ENCODE data around the gene RTP1.
A peak's percentile ranks its signal among the peaks of the same experiment; 100 is the strongest.
"Not testable (repeated sequence)": the region's sequence is repeated elsewhere in the genome, so short reads cannot be mapped to it uniquely, and the experiment has no call there.

RTP1 gene

GRCh38 chr3:187198490-187198889 is 1.2 kb downstream of the RTP1 start:
- DNase-seq (ENCODE audit: low spot score): no peak

GRCh38 chr3:187199463-187200050 is 2.3 kb downstream of the RTP1 start:
- DNase-seq (ENCODE audit: low spot score): not testable (repeated sequence)

DNA sequence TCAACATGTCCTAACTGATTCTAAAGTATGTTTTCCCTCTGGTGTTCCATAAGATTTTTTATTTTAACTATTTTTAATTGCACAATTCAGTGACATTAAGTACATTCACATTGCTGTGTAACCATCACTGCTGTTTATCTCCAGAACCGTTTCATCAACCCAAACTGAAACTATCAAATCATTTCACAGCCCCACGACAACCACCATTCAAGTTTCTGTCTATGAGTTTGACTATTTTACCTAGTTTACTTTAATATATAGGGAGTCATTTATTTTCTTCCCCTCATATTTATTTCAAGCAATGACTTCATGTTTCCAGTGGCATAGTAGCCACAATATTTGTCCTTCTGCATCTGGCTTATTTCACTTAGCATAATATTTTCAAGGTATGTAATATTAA is 8.4 kb downstream of the RTP1 start:
- DNase-seq (ENCODE audit: low spot score): no peak

- DNase-seq (ENCODE audit: low spot score): no peak
Measured at GRCh38 chr3:187207062-187207461, 9.8 kb downstream of the RTP1 start.

DNA sequence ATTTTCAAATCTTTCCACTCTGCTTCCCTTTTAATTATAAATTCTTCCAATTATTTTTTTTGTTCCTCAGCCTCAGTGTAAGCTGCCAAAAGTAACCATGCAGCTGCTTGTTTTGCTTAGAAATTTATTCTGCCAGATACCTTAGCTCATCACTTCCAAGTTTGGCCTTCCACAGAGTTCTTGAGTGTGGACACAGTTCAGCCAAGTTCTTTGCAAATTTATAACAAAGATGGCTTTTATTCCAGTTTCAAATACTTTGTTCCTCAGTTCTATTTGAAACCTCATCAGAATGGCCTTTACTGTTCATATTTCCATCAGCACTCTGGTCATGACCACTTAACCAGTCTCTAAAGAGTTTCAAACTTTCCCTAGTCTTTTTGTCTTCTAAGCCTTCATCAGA is 10.3 kb downstream of the RTP1 start:
- DNase-seq (ENCODE audit: low spot score): no peak

DNA sequence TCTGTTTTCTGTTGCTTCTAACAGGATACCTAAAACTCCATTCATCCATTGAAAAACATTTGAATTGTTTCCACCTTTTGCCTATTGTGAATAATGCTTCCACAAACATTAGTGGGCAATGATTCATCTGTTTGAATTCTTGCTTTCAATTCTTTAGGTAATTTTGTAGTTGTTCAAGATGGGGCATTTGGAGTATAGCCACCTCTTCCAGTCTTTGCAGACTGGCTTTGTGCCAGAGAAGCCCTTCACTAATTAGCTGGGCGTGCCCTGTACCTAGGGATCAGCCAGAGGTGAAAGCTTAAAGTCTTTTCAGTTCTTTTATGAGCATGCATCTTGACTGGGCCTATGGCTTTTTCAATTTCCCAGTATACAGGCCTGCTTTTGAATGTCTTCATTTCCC is 10.9 kb downstream of the RTP1 start:
- DNase-seq (ENCODE audit: low spot score): no peak

DNA sequence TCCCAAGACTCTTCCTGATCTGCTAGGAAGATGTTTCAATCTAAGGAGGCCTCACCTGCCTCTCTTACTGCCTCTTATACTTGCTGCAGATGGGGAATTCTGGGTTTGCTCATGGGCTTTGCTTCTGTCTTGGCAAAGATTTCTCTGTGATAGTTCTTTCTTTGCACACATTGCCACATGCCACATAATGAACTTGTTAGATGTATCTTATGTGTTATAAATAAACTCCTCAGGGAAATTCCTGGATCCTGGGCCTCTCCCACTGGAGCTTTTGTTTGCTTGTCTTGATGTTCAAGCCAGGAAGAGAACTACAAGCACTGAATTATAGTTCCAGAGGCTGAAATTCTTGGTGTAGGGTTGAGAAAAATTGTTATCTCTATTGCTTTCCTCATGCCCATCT is 12.2 kb downstream of the RTP1 start:
- DNase-seq (ENCODE audit: low spot score): no peak

GRCh38 chr3:187210091-187210490 is 12.8 kb downstream of the RTP1 start:
- no peak for DNase-seq (ENCODE audit: low spot score)

DNA sequence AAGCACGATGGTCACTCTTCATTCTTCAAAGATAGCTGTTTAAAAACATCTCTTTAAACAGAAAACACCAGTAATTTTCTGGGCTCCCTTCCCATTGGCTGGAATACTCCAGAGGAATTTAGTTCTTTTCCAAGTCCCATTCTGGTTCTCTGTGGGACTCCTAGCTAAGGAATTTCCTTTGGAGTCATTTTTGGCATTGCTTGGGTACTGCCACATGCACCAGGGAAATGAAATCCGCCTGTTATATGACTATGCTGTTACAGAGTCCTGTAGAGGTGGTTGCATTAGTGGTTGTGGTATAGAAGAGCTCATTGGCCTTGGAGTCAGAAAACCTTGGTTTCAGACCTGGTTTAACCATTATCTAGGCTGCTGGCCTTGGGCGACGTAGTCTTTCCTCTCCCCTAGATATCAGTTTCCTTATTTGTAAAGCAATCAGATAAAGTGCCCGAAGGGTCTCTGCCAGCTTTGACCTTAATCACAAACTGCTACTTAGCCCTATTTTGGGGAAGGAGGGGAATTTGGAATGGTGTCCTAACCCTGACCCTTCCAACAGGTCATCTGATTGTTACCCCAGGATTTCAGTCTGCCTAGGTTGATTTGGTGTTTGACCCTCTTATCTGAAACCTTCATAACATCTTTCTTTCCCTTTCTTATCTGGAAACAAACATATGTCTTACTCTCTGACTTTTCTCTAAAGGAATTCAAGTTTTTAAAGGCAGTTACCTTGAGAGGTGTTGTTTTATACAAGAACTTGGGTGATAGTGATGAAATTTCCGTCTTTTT is 13.4 kb downstream of the RTP1 start:
- no peak for DNase-seq (ENCODE audit: low spot score)

- no peak for DNase-seq (ENCODE audit: low spot score)
Measured at GRCh38 chr3:187211532-187212195, 14.4 kb downstream of the RTP1 start.

DNA sequence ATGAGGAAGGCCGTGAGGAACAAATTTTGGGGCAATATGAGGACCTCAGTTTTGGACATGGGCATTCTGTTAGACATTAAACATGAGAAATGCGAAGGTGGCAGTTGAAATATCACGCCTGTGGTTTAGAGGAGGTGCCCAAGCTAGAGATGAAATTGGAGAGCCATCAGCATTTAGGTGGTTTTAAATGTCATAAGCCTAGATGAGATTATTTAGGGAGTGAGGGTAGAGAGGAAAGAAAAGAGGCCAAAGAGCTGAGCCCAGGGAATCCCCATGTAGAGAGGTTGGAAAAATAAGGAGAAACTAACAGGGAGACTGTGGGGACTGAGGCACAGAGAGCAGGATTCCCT is 14.9 kb downstream of the RTP1 start:
- no peak for DNase-seq (ENCODE audit: low spot score)

DNA sequence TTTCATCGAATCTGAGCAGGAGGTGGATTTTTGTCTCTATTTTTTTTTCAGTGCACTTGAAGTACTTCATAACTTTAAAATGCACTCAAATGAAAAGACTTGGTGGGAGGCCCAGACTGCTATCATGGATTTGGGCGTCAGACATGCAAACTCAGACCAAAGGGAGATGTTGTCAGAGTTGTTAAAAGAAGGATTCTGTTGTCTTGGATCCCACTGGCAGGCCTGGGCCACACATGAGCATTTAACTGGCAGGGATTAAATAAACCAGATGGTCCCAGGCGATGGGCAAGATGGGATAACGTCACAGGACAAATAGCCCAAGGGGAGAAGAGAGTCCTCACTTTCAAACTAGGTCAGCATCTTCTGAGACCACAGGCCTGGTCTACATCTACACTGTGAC is 15.4 kb downstream of the RTP1 start:
- DNase-seq (ENCODE audit: low spot score): no peak

- no peak for DNase-seq (ENCODE audit: low spot score)
Measured at GRCh38 chr3:187213616-187214015, 16.3 kb downstream of the RTP1 start.

- no peak for DNase-seq (ENCODE audit: low spot score)
Measured at GRCh38 chr3:187215460-187215859, 18.2 kb downstream of the RTP1 start.

GRCh38 chr3:187222801-187223200 is 25.5 kb downstream of the RTP1 start:
- DNase-seq (ENCODE audit: low spot score): peak; percentile 35

- no peak for DNase-seq (ENCODE audit: low spot score)
Measured at GRCh38 chr3:187223799-187224198, 26.5 kb downstream of the RTP1 start.

- no peak for DNase-seq (ENCODE audit: low spot score)
Measured at GRCh38 chr3:187227658-187228258, 30.5 kb downstream of the RTP1 start.

DNA sequence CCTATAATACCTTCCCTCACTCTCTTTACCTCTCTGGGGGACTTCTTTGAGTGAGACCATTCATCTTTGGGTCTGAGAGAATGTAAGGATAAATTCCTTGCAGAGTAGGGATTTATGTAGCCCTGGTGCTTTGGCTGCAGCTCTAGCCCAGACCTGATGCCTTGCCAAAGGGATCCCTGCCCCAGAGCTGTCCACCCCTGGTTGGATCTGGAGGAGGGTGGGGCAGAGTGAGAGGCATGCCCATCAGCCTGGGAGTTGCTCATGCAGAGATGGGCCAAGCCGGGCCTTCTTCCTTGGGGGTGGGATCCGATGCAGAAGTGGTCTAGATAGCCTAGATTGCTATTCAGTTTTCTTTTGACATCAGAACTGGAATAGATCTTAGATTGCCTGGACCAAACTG is 31.5 kb downstream of the RTP1 start:
- DNase-seq (ENCODE audit: low spot score): no peak

DNA sequence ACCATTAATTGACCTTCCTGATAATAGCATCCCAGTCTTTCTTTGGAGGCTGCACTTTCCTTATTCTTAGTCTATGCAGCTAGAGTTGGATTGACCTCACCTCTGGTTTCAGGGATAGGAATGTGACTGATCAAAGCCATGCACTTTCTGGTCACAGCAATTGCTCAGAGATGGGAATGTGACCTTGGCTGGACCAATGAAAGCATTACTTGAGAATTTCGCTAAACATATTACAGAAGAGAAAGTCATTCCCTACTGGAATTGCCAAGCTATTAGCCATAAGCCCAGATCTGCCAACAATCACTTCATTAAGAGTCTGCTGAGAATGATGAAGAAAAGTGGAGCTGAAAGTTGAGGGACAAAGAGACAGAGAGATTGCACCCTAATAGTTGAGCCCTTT is 32.7 kb downstream of the RTP1 start:
- DNase-seq (ENCODE audit: low spot score): no peak

DNA sequence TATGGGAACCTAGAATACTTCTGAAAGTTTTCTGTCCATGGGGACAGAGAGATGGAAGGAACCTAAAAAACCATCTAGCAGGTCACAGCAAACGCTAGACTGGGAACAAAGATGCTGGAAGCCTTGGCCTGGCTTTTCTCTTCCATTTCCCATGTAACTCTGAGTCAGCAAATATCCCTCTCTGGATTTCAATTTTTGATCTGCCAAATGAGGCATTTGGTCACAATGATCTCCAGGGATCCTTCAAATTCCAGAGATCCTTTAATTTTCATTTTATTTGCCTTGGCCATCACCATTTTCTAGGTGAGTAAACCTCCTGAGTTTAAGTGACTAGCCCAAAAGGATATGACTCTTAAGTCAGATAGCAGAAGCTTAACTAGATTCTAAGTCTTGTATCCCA is 39.7 kb downstream of the RTP1 start:
- DNase-seq (ENCODE audit: low spot score): no peak

- no peak for DNase-seq (ENCODE audit: low spot score)
Measured at GRCh38 chr3:187237741-187238140, 40.5 kb downstream of the RTP1 start.

GRCh38 chr3:187238239-187238638 is 41.0 kb downstream of the RTP1 start:
- DNase-seq (ENCODE audit: low spot score): no peak

DNA sequence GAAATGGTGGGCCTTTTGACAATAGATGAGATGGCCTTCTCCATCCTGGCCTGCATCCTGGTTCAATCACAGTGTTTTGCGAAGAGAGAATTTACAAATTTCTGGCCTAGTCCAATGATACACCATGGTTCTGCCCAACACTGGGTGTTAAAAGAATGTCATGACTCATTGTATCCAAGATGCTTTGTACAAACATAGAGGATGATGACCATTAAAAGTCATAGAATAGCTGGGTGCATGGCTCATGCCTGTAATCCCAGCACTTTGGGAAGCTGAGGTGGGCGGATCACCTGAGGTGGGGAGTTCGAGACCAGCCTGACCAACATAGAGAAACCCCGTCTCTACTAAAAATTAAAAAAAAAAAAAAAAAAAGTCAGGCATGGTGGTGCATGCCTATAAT is 41.5 kb downstream of the RTP1 start:
- DNase-seq (ENCODE audit: low spot score): not testable (repeated sequence)

All from HuH-7.5 (cell line).